NCI-H82 (cell line): ENCODE measurements around the gene ADCY6.

Experiments
- DNase-seq: peaks from one replicate; lab custom pipeline; 2025; lab: John Stamatoyannopoulos, UW

The ADCY6 gene

DNA sequence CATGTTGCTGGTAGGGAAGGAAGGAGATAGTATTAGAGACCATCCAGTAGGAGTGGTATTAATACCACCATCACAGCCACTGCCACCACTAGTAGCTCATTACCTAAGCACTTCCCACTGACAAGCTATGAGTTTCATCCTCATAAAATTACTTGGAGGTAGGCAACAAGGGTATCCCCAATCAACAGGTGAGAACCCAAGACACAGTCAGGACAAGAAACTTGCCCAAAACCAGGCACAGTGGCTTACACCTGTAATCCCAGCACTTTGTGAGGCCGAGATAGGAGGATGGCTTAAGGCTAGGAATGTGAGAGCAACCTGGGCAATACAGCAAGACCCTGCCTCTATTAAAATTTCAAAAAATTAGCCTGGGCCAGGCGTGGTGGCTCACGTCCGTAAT is 5.5 kb downstream of the ADCY6 start:
- no peak for DNase-seq

DNA sequence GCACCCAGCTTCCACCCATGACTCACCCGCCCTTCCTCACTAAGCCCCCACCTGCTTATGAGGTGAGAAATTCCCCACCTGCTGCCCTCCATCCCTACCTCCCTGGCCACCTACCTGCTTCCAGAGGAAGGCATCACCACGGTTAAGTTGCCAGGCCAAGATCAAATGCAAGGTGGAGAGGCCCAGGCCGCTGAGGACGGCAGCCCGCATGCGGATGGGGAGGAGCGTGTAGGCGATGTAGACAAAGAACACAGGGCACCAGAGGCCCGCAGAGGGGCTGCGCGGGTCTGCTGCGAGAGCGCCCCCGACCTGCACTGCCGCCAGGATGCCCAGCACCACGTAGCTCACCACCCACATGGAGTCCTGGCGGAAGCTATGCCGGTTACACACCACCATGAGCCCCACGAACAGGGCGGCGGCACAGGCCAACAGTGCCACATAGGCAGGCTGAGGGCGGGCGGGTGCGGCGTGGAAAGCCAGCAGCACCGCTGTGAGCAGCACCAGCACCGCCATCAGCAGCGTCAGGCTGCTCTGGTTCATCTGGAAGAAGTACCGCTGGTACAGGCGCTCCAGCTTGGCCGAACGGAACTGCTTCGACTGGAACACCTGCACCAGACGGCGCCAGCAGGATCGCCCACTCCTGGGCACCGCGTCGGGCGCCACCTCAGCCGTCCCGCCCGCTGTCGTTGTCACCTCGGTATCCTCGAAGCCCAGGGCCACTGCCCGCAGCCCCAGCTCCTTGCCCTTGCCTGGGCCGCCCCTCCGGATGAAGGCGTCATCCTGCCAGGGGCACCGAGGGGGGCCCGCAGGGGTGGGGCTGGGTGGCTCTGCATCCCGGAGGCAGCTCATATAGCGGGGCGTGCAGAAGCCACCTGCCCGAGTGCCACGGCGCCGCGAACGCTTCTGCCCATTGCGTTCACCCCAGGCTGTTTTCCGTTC is 6.2 kb downstream of the ADCY6 start:
- DNase-seq = no peak

DNA sequence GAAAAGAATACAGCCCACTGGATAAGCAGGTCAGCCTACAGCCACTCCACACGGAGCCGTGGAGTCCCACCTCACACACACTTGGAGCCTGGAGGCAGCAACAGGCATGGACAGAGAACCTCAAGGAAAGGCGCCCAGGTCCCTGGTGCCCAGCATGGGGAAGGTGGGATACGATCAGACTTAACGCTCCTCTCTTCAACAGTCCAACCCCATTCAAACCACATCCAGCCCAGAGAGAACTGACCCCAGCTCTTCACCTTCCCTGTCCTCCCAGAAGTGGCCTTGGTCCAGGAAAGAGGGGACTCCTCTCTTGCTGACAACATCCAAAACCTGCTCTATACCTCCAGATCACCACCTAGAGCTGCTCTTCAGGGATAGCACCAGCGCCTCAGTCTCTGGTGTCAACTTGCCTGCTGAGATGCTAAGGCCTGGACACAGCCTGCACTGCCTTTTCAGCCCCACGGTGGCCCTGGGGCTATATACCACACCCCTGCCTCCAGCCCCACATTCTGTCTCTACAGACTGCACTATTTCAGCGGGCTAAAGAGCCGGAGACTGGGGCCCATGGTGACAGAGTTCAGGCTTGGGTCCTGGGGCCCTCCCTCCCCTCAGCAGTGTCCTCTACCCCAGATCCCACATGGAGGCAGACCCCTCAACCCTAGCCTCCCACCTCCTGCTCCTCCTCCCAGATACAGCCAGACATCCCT is 7.0 kb downstream of the ADCY6 start:
- no peak for DNase-seq

DNA sequence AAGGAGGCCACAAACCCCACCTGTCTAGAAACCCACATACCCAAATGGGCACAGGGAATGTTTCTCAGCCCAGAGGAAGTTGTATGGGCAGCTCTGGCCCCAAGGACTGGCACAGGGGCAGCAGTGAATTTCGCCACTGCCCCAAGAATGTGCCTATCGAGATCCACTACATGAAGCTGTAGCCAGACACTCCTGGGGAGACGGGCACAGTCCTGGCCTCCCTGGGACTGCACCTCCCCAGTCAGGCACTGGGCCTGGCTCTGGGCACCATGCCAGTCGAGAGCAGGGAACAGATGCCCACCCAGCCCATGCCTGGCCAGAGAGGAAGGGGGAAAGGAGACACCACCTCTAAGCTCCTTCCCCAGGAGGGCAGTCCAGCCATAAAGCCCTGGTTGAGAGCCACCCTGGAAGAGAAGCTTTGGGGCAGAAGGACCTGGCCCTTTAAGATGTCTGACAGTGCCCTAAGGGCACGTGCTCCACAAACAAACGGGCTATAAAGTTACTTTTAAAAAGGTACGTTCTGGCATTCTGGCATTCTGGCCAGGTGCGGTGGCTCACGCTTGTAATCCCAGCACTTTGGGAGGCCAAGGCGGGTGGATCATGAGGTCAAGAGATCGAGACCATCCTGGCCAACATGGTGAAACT is 8.4 kb downstream of the ADCY6 start:
- DNase-seq = no peak

DNA sequence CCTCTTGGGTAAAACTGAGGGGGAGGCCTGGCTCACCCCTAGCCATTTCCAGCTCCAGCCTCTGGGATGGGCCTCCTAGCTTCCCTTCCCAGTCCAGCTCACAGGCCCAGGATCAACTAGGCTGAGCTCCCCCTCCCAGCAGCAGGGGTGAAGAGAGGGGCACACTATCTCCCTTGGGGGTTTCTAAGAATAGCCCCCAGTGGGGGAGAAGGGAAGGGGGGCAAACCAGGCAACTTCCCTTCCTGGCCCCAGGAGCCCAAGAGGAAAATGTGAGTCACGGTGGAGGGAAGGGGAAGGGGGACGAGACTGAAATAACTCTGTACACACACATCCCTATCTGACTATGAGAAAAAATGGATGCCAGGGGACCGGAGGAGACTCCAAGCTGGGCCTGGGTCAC is 9.0 kb downstream of the ADCY6 start:
- no peak for DNase-seq

DNA sequence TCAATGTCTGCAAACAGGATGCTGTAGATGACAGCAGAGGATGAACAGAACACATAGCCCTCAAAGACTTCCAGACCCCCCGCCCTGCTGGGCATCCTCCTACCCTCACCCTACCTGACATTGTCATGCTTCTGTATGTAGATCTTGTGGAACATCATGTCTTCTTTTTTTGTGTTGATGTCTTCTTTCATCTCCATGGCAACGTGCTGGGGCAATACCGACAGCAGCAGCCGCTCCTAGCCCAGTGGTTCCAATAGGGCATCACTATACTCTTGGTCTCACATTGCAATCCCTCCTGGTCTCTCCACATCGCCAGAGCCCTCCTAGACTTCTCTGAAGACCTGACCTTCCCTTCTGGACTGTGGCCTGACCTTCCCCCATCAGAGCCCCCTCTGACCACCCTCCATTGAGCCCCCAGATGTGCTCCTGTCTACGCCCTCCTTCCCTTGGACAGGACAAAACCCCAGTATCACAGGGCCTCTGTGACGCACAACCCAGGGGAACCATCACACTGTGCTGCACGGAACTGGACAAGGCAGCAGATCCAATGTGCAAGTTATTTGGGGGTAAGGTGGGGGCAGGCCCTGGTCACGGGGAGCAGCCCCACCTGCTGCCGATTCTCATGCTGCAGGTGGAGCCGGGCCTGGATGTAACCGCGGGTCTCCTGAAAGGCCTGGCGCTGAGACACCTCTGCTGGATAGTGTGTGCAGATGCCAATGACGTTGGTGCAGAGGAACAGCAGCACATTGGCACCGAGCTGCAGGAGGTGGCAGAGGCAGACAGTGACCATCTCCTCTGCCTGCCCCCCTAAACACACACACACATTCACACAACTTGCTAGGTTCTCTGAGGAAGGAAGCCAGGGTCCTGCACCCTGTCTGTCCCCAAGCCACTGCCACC is 11.1 kb downstream of the ADCY6 start:
- DNase-seq = no peak

DNA sequence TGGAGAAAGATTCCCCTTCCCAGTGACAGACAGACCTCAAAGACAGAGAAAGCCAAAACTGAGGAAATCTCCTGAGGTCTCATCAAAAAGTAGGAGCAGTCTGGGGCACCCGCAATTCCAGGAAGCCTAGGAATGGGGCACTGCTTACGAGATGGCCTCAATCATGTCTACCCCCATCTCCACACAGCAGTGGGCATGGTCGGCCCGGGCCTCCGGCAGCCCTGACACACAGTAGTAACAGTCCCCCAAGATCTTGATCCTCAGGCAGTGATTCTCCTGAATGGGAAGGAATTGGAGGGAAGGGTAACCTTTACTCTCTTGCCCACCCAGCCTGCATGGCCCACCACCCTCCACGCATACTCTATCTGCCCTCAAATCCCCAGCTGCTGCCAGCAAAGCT is 11.9 kb downstream of the ADCY6 start:
- DNase-seq = no peak

DNA sequence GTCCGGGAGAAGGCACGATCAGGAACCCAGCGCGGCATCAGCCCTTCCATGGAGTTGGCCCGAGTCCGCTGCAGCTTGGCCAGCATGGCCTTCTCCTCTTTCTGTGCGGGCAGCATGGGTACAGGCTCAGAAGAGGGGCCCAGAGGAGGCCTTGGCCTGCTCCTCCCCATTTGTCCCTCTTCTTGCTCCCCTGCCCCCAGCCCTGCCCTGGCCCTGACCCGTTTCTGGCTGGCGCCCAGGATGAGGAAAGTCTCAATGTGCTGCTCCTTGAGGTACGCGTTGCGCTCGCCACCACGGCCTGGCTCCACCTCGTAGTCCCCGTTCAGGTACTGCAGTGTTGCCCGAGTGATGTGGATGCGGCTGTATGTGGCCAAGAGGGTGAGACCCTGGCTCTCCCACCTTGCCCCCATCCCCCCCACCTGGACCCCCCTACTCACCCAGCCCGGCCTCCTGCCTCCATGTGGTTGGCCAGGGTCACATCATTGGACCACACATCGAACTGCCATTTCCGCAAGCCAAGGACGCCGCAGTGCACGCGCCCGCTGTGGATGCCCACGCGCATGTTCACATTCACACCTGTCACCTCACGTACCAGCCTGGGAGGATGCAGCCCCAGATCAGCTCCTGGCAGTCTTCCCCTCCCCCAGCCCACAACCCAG is 12.8 kb downstream of the ADCY6 start:
- DNase-seq = no peak

DNA sequence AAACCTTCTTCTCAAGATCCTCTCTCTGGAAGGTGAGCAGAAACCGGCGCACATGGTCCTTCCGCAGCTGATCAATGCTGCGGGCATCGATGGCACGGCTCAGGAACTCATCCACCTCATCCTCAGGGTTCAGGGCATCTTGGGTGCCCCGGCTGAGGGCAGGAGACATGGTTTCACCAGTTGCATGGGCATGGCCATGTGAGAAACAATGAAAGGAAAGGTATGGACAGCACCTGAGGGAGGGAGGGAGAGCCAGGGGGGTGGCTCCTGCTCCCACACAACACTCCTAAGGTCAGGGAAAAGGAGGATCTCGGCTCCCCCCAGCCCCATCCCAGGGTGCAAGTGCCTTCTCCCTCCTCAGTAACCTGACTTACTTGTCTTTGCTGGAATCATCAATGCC is 13.6 kb downstream of the ADCY6 start:
- no peak for DNase-seq

DNA sequence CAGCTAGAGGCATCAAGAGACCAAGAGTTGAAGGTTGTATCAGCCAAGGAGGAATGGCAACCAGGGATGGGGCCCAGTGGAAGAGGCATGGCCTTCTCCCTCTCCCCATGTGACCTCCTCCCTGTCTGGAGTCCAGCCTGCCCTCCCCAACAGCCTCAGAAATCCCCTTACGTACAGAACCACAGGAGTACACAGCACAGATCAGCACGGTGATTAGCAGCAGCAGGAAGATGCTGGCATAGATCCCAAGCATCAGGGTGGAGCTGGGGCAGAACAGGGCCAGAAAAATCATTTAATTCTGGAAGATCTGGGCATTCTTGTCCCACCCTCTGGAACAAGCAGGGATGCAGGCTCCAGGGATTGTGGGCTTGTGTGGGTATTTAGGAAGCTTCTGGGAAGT is 14.4 kb downstream of the ADCY6 start:
- DNase-seq = no peak

DNA sequence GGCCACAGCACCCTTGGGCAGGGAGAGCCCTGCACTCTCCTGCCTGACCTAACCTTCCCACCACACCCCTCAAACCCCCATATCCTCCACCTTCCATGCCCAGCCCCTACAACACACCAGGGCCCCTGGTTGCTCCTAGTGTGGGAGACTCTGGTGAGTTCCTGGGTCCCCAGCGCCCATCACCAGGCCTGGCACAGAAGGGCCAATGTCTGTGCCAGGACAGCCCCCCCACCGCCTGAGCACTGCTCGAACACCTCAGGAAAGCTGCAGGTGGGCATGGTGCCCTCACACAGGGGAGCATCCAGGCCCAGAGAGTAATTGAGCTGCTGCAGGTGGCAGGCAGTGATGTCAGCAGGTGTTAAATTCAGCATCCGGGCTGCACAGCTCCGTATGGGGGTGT is 15.2 kb downstream of the ADCY6 start:
- DNase-seq = no peak

DNA sequence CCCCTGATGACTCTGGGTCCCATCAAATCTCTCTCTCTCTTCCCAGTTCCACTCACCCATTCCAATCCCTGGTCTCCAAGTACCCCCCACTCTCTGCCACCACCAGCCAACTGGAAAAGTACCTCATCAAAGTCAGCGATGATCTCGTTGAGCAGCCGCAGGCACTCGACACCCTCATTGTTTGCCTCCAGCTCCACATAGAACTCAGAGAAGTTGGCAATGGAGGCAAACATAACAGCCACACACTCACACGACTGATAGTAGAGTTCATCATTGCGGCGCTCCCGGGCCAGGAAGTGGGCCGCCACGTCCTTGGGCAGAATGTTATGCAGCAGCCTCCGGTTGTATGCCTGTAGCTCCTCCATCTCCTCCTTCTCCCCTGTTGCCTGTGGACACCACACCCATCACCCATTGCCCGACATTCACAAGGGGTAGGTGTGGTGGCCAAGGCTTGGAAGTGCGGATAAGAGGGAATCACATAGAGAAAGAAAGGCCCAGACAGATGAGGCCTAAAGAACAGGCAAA is 17.2 kb downstream of the ADCY6 start:
- DNase-seq = no peak

DNA sequence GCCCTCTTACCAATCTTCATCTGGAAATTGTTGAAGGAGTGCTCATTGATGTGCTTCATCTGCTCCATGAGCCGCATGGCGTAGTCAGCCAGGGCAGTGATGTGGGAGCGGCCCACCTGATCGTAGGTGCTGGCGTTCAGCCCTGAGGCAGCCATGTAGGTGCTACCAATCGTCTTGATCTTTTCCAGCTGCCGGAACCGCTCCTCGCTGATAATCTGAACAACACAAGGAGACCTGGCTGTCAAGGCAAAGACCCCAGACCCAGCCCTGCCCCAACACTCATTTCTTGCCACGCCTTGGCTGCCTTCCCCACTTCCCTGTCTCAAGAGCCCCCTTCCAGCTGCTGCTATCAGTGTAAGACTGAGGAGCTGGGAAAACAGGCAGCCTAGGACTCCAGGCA is 18.1 kb downstream of the ADCY6 start:
- DNase-seq = no peak

DNA sequence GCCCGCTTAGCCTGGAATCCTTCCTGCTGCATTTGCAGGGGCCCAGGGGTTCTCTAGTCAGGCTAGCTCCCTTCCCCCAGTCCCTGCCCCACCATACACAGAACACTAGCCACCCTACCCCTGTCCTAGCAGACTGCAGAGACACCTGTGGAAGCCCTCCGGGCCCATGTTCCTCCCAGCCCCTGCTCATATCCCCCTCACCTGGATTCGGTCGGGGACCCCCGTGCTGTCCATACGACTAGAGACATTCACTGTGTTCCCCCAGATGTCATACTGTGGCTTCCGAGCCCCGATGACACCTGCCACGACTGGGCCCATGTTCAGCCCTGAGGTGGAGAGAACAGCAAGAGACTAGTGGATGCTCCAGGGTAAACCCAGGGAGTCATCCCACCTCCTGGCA is 20.2 kb downstream of the ADCY6 start:
- no peak for DNase-seq

DNA sequence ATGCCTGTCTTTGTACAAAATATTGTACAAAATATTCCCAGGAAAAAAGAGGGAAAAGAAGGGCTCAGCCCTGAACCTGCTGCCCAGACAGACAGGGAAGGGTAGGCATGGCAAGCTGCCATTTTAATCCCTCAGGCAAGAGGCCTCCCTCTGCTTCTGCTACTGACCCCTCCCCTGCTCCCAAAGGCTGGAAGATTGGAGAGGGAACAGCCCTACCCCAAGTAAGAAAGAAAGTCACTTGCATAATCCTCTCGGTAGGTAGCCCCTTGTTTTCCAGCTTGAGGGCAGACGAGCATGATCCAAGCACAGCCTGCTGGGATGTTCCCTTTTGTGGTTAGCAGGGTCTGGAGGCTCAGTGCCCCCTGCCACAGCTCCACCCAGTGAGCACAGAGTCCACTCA is 20.7 kb downstream of the ADCY6 start:
- DNase-seq = no peak

DNA sequence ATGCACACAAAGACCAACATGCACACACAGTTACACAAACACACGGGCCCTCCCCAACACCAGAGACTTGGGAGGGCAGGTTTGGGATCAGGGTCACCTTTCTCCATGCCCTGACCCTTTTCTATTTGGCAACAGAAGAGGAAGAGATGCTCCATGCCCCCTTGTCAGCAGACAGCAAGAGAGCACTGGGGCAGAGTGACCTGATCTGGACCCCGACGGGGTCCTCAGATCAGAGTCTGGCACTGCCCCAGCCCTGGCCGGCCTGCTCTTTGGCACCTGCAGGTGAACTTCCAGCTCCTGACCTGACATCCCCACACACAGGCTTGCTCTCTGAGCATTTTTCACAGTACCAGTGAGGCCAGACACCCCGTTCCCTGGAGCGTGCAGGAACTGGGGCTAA is 21.4 kb downstream of the ADCY6 start:
- DNase-seq = no peak

DNA sequence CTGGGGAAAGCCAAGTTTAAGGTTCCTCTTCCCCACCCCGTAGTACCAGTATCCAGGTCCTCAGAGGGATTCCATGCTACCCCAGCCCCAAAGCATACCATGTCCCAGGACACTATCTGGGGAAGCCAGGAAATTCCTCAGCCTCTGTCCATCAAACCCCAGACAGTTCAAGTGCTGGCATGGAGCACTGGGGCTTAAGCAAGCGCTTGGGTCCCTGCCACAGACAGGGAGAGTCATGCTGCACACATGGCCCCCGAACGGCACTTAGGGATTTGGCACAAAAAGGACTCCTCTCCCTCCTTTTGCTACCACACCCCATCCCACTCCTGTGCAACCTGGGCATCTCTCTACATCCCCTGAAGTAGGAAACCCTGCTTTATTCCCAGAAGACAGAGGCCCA is 21.8 kb downstream of the ADCY6 start:
- DNase-seq = no peak

DNA sequence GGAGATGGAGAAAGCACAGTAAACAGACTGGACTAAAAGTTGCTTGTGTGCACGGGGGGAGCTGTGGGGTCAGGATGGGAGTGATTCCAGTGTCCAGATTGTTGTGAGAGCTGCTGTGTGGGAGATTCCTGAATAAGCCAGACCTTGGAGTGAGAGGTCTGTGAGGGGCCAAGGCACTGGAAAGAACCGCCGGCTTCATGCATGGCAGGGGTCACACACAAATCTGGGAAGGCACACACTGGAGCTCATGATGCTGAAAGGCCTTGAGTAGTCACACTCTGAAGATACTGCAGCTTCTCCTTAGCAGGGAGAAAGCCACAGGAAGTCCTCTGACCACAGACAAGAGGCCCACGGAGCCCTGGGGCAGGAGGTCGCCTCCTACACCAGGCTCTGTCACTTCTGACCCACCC is 23.1 kb downstream of the ADCY6 start:
- no peak for DNase-seq

DNA sequence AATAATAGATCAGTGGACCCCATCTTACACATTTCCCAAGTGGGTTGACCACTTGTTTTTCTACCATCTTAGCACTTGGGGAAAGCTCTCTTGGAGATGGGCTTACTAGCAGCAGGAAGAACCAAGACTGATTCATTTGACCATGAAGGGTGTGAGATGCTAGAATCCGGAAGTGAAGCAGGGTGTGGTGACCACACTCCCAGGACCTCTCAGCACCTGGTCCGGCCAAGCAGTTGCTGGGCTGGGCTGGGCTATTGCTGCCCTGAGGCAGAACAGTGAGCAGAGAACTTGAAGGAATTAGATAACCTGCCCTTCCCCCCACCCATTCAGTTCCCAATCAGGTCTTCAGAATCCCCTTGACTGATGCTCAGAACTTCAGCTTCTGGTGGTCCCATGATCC is 24.4 kb downstream of the ADCY6 start:
- no peak for DNase-seq

DNA sequence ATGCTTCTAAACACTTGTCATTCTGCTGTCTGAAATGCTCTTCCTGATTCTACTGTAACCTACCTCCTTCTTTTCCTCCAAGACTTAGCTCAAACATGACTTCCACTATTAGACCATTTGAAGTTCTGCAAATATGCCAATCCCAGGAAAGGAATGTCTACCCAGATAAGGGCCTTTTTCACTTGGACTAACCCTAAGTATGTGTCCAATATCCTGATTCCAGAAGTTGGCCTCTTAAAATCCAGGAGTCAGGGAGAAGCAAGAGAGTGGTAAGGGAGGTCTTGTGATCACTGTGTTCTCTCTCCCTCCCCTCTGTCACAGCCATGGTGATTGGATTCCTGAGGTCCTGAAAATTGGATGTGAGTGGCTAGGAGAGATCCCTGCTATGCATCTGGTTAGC is 30.2 kb downstream of the ADCY6 start:
- DNase-seq = no peak

DNA sequence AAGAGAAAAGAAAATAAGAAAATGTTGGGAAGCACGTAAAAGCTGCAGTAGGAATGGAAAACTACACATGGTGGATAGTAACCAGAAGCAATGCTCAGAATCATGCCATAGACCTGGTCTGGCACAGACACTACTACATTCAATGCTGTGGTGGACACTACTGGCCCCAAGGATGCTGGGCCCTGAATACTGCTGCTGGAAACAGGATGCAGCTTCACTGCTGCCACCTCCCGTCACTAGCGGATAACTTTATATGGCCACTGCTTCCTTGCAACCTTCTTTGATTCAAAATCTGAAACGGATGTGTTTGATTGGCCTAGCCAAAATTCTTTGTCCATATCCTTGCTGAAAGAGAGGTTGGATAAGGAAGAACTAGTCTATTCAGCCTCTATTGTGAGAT is 30.7 kb downstream of the ADCY6 start:
- DNase-seq = no peak
